SU-DHL-6 (cell line): ENCODE results near the gene NFIC.

Experiments used
- EZH2phosphoT487 ChIP-seq: fragments of 200-600 bp; sonication (generic), shearing (Covaris generic); conservative IDR thresholded peaks from 2 replicates; pipeline ENCODE4 v1.6.1; 2018; ENCODE audit warnings: mild to moderate bottlenecking, antibody characterized with exemption, low read length, moderate library complexity, mixed read lengths
- TF ChIP-seq, protein P1 (sequence below): fragments of 200-600 bp; sonication (generic); IDR thresholded peaks from one replicate; pipeline ENCODE4 v1.5.1; 2017; ENCODE audit warnings: antibody characterized with exemption, mild to moderate bottlenecking, low read length, moderate library complexity; ENCODE audit not compliant: insufficient read depth, poor library complexity, severe bottlenecking

DNA sequence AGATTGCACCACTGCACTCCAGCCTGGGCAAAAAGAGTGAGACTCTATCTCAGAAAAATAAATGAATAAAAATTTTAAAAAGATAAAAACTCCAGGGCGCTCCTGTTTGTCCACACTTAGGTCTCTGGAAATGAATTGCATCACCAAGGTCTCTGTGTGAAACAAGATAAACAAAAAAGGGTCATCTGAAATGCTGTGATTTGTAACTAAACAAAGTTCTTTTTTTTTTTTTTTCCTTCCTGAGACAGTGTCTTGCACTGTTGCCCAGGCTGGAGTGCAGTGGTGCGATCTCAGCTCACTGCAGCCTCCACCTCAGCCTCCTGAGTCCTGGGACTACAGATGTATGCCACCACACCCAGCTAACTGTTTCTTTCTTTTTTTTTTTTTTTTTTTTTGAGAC, 151.3 kb downstream of the NFIC start:
- TF ChIP-seq, protein P1, sequence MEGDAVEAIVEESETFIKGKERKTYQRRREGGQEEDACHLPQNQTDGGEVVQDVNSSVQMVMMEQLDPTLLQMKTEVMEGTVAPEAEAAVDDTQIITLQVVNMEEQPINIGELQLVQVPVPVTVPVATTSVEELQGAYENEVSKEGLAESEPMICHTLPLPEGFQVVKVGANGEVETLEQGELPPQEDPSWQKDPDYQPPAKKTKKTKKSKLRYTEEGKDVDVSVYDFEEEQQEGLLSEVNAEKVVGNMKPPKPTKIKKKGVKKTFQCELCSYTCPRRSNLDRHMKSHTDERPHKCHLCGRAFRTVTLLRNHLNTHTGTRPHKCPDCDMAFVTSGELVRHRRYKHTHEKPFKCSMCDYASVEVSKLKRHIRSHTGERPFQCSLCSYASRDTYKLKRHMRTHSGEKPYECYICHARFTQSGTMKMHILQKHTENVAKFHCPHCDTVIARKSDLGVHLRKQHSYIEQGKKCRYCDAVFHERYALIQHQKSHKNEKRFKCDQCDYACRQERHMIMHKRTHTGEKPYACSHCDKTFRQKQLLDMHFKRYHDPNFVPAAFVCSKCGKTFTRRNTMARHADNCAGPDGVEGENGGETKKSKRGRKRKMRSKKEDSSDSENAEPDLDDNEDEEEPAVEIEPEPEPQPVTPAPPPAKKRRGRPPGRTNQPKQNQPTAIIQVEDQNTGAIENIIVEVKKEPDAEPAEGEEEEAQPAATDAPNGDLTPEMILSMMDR = no peak
- no peak for TF ChIP-seq EZH2phosphoT487
